22Rv1 (cell line): ENCODE results near the gene TSPAN18.

Experiments
- H3K27ac ChIP-seq: fragments of 450-650 bp; 2 replicates; pipeline ENCODE4 v1.5.1; 2017
- ZFX ChIP-seq: fragments of 450-650 bp; IDR thresholded peaks from 2 replicates; pipeline ENCODE4 v1.6.1; 2017; ENCODE audit warnings: antibody characterized with exemption, borderline replicate concordance
- TF ChIP-seq, protein P1 (sequence below): fragments of 450-650 bp; IDR thresholded peaks from 2 replicates; pipeline ENCODE4 v1.5.1; 2017; ENCODE audit warnings: mild to moderate bottlenecking

TSPAN18 gene

DNA sequence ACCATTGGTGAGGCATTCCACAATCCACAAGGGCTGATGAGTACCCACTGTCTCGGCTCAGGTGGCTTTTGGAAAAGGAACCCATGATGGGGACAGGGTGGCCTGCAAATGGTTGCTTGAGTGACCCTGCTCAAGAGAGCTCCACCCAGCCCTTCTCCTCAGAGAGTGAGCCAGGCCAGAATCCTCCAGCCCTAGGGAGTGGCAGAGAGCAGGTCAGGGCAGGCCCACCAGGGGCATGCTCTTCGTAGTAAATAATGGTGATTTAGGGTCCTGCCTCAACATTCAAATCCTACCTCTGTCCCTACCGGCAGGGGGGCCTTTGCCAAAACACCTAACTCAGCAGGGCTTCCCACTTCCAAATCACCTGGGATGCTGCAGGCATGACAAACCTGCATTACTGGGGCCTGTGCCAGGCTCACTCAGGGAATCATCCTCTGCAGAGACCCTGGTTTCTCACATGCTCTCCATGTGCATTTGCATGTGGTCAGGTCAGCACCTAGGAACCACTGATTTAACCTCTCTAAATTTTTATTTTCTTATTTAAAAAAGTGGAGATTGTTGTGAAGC, 241.3 kb downstream of the TSPAN18 start:
- TF ChIP-seq, protein P1, sequence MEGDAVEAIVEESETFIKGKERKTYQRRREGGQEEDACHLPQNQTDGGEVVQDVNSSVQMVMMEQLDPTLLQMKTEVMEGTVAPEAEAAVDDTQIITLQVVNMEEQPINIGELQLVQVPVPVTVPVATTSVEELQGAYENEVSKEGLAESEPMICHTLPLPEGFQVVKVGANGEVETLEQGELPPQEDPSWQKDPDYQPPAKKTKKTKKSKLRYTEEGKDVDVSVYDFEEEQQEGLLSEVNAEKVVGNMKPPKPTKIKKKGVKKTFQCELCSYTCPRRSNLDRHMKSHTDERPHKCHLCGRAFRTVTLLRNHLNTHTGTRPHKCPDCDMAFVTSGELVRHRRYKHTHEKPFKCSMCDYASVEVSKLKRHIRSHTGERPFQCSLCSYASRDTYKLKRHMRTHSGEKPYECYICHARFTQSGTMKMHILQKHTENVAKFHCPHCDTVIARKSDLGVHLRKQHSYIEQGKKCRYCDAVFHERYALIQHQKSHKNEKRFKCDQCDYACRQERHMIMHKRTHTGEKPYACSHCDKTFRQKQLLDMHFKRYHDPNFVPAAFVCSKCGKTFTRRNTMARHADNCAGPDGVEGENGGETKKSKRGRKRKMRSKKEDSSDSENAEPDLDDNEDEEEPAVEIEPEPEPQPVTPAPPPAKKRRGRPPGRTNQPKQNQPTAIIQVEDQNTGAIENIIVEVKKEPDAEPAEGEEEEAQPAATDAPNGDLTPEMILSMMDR: no peak
- no peak for TF ChIP-seq ZFX

DNA sequence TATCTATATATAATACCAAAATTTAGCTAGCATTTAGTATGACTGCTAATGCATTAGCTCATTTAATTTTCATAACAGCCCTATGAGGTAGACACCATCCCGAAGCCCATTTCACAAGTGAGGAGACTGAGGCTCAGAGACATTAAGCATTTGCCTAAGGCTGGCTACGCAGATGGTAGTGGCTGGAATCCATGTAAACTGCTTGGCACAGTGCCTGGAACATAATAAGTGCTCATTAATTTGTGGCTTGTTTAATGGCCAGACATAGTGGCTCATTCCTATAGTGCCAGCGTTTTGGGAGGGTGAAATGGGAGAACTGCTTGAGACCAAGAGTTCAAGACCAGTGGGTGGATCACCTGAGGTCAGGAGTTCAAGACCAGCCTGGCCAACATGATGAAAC, 241.7 kb downstream of the TSPAN18 start:
- no peak overlapping the region for H3K27ac ChIP-seq
- TF ChIP-seq, protein P1: no peak
- TF ChIP-seq ZFX: no peak

More for the DNA sequence above, 241.3 kb downstream of the TSPAN18 start:
- H3K27ac ChIP-seq: no peak overlapping the region

DNA sequence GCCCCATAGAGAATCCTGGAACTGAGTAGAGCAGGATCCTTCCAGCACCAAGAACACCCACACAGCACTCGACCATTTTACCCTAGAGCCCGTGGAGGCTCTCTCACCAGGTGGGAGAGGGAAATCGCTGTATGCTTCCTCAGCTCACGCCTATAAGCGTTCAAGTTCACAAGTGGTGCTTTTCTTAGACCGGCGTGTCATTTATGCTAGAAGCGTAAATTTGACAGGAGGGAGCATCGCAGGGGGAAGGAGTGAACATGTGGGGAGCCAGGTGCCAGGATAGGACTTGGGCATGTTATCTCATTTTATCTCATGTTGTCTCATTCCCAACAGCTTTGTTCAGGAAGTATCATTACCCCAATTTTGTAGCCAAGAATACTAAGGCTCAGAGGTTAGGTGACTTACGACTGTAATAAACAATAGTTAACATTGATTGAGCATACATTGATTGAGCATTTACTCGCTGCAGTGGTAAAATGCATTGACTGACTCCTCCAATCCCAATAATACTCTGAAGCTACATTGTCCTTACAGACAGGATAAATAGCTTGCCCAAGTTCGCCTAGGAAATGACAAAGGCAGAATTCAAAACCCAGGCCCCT, 243.0 kb downstream of the TSPAN18 start:
- H3K27ac ChIP-seq: no peak overlapping the region

DNA sequence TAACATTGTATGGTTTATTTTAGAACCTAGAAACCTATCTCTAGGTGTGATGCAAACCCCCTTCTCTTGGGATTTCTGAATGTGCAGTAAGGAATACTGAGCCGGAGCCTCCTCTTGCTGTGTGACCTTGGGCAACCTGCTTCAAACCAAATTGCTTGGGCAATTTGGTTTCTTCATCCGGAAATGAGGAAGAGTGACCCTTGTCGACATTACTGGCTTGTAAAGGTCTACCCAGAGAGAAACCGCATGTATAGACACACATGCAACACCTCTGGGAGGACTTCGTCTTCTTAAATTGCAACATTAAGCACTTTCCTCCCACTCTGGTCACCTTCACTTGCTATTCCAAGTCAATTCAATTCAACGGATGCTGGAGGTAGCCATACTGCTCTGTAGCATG, 243.5 kb downstream of the TSPAN18 start:
- TF ChIP-seq, protein P1: no peak
- no peak for TF ChIP-seq ZFX
- H3K27ac ChIP-seq: no peak overlapping the region

More for the DNA sequence above, 243.0 kb downstream of the TSPAN18 start:
- TF ChIP-seq, protein P1: no peak
- TF ChIP-seq ZFX: no peak

DNA sequence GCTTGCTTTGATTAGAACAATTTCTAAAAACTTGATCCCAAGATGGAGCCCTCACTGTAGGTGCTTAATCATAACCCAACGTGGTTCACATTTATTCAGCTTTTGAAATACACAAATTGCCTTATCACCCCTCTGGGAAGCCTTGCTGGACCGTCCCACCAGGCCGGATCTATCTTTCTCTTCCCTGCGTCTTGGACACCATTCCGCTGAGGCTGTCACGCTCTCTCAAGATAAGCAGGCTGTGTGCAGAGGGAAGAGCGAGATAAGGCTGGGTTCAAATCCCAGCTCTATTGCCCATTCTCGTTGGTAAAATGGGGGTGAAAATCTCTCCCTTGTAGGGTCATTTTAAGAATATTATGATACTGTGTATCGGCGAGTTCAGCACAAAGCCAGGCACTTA, 244.4 kb downstream of the TSPAN18 start:
- TF ChIP-seq, protein P1: no peak
- no peak for TF ChIP-seq ZFX

DNA sequence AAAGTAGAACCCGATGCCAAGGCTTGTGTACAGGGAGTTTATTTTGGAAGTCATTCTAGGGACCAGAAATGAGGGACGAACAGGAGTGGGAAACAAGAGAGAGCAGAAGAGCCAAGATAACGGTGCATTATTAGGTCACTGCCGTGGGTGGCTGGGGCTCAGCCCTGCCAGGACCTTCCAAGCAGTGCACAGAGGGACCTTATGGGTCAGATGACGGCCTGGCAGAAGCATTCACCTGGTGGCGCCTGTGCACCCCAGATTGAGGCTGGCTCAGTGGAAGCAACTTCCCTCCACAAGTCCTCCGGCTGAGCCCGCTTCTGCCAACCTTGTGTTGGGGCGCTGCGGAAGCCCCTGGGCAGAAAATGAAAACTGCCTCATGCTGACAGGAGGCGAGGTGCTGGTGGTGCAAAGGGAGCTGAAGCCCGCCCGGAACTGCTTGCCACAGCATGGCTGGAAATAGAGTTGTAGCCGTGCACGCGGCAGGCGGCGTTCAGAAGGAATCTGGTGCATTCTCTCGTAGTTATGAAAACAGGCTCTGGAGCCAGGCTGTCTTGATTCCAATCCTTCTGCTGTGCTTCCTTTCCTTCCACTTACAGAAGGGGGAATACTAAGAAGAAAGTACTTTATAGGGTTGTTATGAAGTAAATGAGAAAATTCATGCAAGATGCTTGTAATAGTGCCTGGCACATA, 246.1 kb downstream of the TSPAN18 start:
- H3K27ac ChIP-seq: no peak overlapping the region

More for the DNA sequence above, 244.4 kb downstream of the TSPAN18 start:
- H3K27ac ChIP-seq: no peak overlapping the region

DNA sequence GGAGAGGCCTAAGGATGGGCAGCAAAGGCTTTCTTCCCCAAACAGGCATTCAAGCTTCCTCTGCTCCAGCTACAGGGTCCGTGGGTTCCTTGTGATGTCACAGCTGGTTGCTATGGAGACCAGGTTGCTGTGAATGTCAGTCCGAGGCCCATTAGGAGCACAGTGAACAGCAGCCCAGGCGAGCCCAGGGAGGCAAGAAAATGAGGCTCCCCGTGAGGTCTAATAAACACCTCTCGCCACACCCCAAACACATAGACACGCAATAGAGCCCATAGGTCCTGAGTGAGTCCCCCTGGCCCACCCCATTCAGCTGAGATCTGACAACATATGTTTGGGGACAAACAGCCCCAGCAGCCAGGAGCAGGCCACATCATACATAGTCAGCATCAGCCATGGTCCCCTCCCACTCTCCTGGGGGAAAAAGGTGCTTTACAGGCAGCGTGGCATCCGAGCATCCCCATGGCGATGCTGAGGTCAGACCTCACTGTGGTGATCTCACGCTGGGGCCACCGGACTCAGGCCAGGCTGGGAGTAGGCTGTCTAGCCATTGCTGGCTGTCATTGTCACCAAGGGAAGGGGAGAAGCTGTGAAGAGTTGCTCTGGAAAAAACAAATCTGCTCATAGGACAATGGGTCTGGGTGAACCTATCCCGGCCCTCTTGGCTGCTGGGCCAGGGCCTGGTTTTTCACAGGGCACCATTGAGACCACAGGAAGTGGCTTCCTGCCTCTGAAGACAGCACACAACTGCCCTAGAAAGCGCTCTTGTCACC, 247.1 kb downstream of the TSPAN18 start:
- TF ChIP-seq, protein P1: no peak
- TF ChIP-seq ZFX: no peak
- no peak overlapping the region for H3K27ac ChIP-seq

More for the DNA sequence above, 246.1 kb downstream of the TSPAN18 start:
- no peak for TF ChIP-seq ZFX
